ENCODE data around the gene TRIM69. TPM values are rescaled to one million over a fixed set of nuclear protein-coding genes. Genes with fewer than 3 reads are reported as not detected.
"Not testable (repeated sequence)": the region's sequence is repeated elsewhere in the genome, so short reads cannot be mapped to it uniquely, and the experiment has no call there.

TRIM69 gene
- total RNA-seq, 1 donor from 2014 or later: 12.1 TPM

GRCh38 chr15:44765036-44765435 lies 28.7 kb downstream of the TRIM69 start:
- peaks cover 16% of the 10 kb centered on the region for H3K27me3 Mint-ChIP-seq

GRCh38 chr15:44769521-44769920 lies 33.2 kb downstream of the TRIM69 start:
- Mint-ChIP-seq H3K9me3 (ENCODE audit: low read depth) (peaks cover 31% of the 10 kb centered on the region), H3K4me1 (ENCODE audit: low read depth) (no peaks in the 10 kb centered on the region), H3K27me3 (peaks cover 5% of the 10 kb centered on the region), H3K27ac (no peak overlapping the region), H3K36me3 (ENCODE audit: insufficient read depth) (peaks cover 4% of the 10 kb centered on the region), H3K4me3 (ENCODE audit: low read depth) (no peak overlapping the region)
- DNase-seq (ENCODE audit: low spot score, unreplicated experiment): no peak
- TF ChIP-seq, protein P1, sequence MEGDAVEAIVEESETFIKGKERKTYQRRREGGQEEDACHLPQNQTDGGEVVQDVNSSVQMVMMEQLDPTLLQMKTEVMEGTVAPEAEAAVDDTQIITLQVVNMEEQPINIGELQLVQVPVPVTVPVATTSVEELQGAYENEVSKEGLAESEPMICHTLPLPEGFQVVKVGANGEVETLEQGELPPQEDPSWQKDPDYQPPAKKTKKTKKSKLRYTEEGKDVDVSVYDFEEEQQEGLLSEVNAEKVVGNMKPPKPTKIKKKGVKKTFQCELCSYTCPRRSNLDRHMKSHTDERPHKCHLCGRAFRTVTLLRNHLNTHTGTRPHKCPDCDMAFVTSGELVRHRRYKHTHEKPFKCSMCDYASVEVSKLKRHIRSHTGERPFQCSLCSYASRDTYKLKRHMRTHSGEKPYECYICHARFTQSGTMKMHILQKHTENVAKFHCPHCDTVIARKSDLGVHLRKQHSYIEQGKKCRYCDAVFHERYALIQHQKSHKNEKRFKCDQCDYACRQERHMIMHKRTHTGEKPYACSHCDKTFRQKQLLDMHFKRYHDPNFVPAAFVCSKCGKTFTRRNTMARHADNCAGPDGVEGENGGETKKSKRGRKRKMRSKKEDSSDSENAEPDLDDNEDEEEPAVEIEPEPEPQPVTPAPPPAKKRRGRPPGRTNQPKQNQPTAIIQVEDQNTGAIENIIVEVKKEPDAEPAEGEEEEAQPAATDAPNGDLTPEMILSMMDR (IDR thresholded peaks at IDR 0.05; ENCODE audit: unreplicated experiment): no peak

More at GRCh38 chr15:44765036-44765435, 28.7 kb downstream of the TRIM69 start:
- no peak overlapping the region for H3K4me3 Mint-ChIP-seq (ENCODE audit: low read depth)
- no peaks in the 10 kb centered on the region for H3K4me1 Mint-ChIP-seq (ENCODE audit: low read depth)
- no peak for DNase-seq (ENCODE audit: low spot score, unreplicated experiment)
- peaks cover 10% of the 10 kb centered on the region for H3K9me3 Mint-ChIP-seq (ENCODE audit: low read depth)
- no peak overlapping the region for H3K27ac Mint-ChIP-seq
- H3K36me3 Mint-ChIP-seq (ENCODE audit: insufficient read depth): no peaks in the 10 kb centered on the region
- TF ChIP-seq, protein P1 (IDR thresholded peaks at IDR 0.05; ENCODE audit: unreplicated experiment): no peak

DNA sequence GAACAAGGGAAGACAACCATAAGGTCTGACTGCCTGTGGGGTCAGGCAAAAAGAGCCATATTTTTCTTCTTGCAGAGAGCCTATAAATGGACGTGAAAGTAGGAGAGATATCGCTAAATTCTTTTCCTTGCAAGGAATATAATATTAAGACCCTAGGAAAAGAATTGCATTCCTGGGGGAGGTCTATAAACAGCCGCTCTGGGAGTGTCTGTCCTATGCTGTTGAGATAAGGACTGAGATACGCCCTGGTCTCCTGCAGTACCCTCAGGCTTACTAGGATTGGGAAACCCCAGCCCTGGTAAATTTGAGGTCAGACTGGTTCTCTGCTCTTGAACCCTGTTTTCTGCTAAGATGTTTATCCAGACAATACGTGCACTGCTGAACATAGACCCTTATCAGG lies 34.4 kb downstream of the TRIM69 start:
- H3K9me3 Mint-ChIP-seq (ENCODE audit: low read depth): peaks cover 31% of the 10 kb centered on the region
- H3K4me3 Mint-ChIP-seq (ENCODE audit: low read depth); H3K27ac Mint-ChIP-seq; H3K4me1 Mint-ChIP-seq (ENCODE audit: low read depth); H3K36me3 Mint-ChIP-seq (ENCODE audit: insufficient read depth); DNase-seq (ENCODE audit: low spot score, unreplicated experiment); H3K27me3 Mint-ChIP-seq: not testable (repeated sequence)

DNA sequence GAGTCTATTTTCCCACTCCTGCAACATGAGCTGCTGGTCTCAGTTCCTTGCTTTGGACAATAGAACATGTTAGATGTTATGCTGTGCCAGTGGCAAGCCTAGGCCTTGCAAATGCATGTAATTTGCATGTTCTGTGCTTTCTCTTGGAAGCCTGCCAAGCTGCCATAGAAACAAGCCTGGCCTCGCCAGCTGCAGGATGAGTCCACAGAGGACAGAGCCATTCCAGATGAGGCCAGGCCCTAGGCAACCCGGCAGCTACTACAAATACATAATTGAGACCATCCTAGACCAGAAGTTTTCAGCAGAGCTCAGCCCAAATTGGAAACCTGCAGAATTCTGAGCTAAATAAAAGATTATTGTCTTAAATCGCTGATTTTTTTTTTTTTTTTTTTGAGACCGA lies 39.6 kb downstream of the TRIM69 start:
- Mint-ChIP-seq H3K36me3 (ENCODE audit: insufficient read depth) (peaks cover 4% of the 10 kb centered on the region), H3K27ac (no peak overlapping the region), H3K4me3 (ENCODE audit: low read depth) (no peak overlapping the region), H3K9me3 (ENCODE audit: low read depth) (peaks cover 23% of the 10 kb centered on the region), H3K27me3 (no peaks in the 10 kb centered on the region), H3K4me1 (ENCODE audit: low read depth) (peaks cover 2% of the 10 kb centered on the region)
- TF ChIP-seq, protein P1 (IDR thresholded peaks at IDR 0.05; ENCODE audit: unreplicated experiment): no peak
- DNase-seq (ENCODE audit: low spot score, unreplicated experiment): no peak

GRCh38 chr15:44779761-44780160 lies 43.4 kb downstream of the TRIM69 start:
- no peak for DNase-seq (ENCODE audit: low spot score, unreplicated experiment)
- peaks cover 6% of the 10 kb centered on the region for H3K4me1 Mint-ChIP-seq (ENCODE audit: low read depth)
- H3K4me3 Mint-ChIP-seq (ENCODE audit: low read depth): no peak overlapping the region
- TF ChIP-seq, protein P1 (IDR thresholded peaks at IDR 0.05; ENCODE audit: unreplicated experiment): no peak
- peaks cover 3% of the 10 kb centered on the region for H3K27me3 Mint-ChIP-seq
- H3K9me3 Mint-ChIP-seq (ENCODE audit: low read depth): peaks cover 2% of the 10 kb centered on the region
- no peak overlapping the region for H3K27ac Mint-ChIP-seq
- no peaks in the 10 kb centered on the region for H3K36me3 Mint-ChIP-seq (ENCODE audit: insufficient read depth)

- peaks cover 2% of the 10 kb centered on the region for H3K9me3 Mint-ChIP-seq (ENCODE audit: low read depth)
- H3K4me1 Mint-ChIP-seq (ENCODE audit: low read depth): peaks cover 6% of the 10 kb centered on the region
- no peak for DNase-seq (ENCODE audit: low spot score, unreplicated experiment)
- no peak overlapping the region for H3K4me3 Mint-ChIP-seq (ENCODE audit: low read depth)
- H3K36me3 Mint-ChIP-seq (ENCODE audit: insufficient read depth): no peaks in the 10 kb centered on the region
- H3K27ac Mint-ChIP-seq: no peak overlapping the region
- peaks cover 3% of the 10 kb centered on the region for H3K27me3 Mint-ChIP-seq
- TF ChIP-seq, protein P1 (IDR thresholded peaks at IDR 0.05; ENCODE audit: unreplicated experiment): no peak
These were observed 44.3 kb downstream of the TRIM69 start for GRCh38 chr15:44780608-44781007.
